HTR-8/SVneo (cell line): ENCODE results near the gene ME3.

ENCODE experiments used
- DNase-seq: peaks from one replicate; pipeline ENCODE4 v3.0.0; 2011; ENCODE audit warnings: low spot score, mixed read lengths; ENCODE audit not compliant: insufficient read length
- FAIRE-seq: peaks from 2 replicates; lab custom pipeline; 2011; peaks lifted over from hg19 to GRCh38; lab: Jason Lieb, UNC

The ME3 gene

GRCh38 chr11:86481399-86481798 lies 191.0 kb downstream of the ME3 start:
- FAIRE-seq (no peak), DNase-seq (no peak)

- FAIRE-seq = no peak
- no peak for DNase-seq
These were observed 194.1 kb downstream of the ME3 start for GRCh38 chr11:86478348-86478747.

- FAIRE-seq (peak; percentile 84), DNase-seq (no peak)
These were observed 194.8 kb downstream of the ME3 start for GRCh38 chr11:86477495-86478155.

- no peak for FAIRE-seq
- DNase-seq = no peak
These were observed 196.1 kb downstream of the ME3 start for GRCh38 chr11:86476109-86476861.

- DNase-seq = no peak
- FAIRE-seq = no peak
These were observed 197.4 kb downstream of the ME3 start for GRCh38 chr11:86475027-86475426.

GRCh38 chr11:86473991-86474833 lies 198.2 kb downstream of the ME3 start:
- FAIRE-seq (peak; percentile 80), DNase-seq (no peak)

GRCh38 chr11:86469491-86470388 lies 202.7 kb downstream of the ME3 start:
- FAIRE-seq (no peak), DNase-seq (no peak)

GRCh38 chr11:86468169-86468568 lies 204.2 kb downstream of the ME3 start:
- DNase-seq (no peak), FAIRE-seq (peak; percentile 13)

- DNase-seq (no peak), FAIRE-seq (peak; percentile 54)
These were observed 207.8 kb downstream of the ME3 start for GRCh38 chr11:86464509-86465221.

GRCh38 chr11:86463955-86464354 lies 208.5 kb downstream of the ME3 start:
- FAIRE-seq = no peak
- no peak for DNase-seq

- DNase-seq = no peak
- peak; percentile 13 for FAIRE-seq
These were observed 209.3 kb downstream of the ME3 start for GRCh38 chr11:86463120-86463519.

GRCh38 chr11:86461892-86462291 lies 210.5 kb downstream of the ME3 start:
- DNase-seq (no peak), FAIRE-seq (no peak)

GRCh38 chr11:86460461-86461385 lies 211.7 kb downstream of the ME3 start:
- FAIRE-seq (peak; percentile 9), DNase-seq (no peak)

- peak; percentile 93 for DNase-seq
- peak; percentile 85 for FAIRE-seq
These were observed 212.5 kb downstream of the ME3 start for GRCh38 chr11:86459682-86460460.

- FAIRE-seq (no peak), DNase-seq (no peak)
These were observed 213.4 kb downstream of the ME3 start for GRCh38 chr11:86459002-86459385.

- FAIRE-seq = no peak
- DNase-seq = no peak
These were observed 214.0 kb downstream of the ME3 start for GRCh38 chr11:86458294-86459001.
